C4-2B (cell line): ENCODE data around the gene EML6.

Experiments used
- H3K27ac ChIP-seq: fragments of 450-650 bp; 2 replicates; pipeline ENCODE4 v1.5.1; 2017
- ZFX ChIP-seq: fragments of 450-650 bp; IDR thresholded peaks from 2 replicates; pipeline ENCODE4 v1.6.1; 2017
- TF ChIP-seq, protein P1 (sequence below): fragments of 450-650 bp; conservative IDR thresholded peaks from 2 replicates; pipeline ENCODE4 v1.5.1; 2017; ENCODE audit warnings: mild to moderate bottlenecking

EML6 gene

DNA sequence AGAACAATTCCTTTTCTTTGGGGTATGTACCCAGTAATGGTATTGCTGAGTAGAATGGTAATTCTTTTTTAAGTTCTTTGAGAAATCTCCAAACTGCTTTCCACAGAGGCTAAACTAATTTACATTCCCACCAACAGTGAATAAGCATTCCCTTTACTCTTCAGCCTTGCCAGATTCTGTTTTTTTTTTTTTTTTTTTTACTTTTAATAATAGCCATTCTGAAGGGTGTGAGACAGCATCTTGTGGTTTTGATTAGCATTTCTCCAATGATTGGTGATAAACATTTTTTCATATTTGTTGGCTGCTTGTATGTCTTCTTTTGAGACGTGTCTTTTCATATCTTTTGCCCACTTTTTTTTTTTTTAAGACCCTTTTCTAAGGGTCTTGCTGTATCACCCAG is 189.4 kb downstream of the EML6 start:
- TF ChIP-seq, protein P1, sequence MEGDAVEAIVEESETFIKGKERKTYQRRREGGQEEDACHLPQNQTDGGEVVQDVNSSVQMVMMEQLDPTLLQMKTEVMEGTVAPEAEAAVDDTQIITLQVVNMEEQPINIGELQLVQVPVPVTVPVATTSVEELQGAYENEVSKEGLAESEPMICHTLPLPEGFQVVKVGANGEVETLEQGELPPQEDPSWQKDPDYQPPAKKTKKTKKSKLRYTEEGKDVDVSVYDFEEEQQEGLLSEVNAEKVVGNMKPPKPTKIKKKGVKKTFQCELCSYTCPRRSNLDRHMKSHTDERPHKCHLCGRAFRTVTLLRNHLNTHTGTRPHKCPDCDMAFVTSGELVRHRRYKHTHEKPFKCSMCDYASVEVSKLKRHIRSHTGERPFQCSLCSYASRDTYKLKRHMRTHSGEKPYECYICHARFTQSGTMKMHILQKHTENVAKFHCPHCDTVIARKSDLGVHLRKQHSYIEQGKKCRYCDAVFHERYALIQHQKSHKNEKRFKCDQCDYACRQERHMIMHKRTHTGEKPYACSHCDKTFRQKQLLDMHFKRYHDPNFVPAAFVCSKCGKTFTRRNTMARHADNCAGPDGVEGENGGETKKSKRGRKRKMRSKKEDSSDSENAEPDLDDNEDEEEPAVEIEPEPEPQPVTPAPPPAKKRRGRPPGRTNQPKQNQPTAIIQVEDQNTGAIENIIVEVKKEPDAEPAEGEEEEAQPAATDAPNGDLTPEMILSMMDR = no peak
- no peak for TF ChIP-seq ZFX
- H3K27ac ChIP-seq = no peak overlapping the region

DNA sequence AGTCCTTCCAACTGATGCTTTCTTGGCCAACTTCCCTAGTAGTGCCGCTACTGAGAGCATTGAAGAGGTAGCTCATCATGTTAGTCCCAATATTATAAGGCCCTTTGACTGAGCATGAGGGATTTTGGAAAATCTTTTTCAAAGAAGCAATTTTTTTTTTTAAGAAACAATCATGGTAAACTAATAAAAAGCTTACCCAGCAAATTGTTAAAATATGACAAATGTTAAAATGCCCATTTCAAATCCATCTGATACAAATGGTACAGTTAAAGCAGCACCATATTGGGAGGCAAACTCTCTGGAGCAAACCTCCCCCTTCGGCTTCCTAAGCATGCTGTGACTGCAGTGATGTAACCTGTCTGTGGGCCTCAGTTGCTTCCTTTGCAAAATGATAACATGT is 191.2 kb downstream of the EML6 start:
- TF ChIP-seq, protein P1 = no peak
- TF ChIP-seq ZFX = no peak
- H3K27ac ChIP-seq = no peak overlapping the region

GRCh38 chr2:54915101-54915500 is 191.6 kb downstream of the EML6 start:
- TF ChIP-seq, protein P1 = no peak
- TF ChIP-seq ZFX = no peak

GRCh38 chr2:54916637-54917036 is 193.2 kb downstream of the EML6 start:
- TF ChIP-seq, protein P1 = no peak
- no peak for TF ChIP-seq ZFX
- no peak overlapping the region for H3K27ac ChIP-seq

More at GRCh38 chr2:54915101-54915500, 191.6 kb downstream of the EML6 start:
- no peak overlapping the region for H3K27ac ChIP-seq

DNA sequence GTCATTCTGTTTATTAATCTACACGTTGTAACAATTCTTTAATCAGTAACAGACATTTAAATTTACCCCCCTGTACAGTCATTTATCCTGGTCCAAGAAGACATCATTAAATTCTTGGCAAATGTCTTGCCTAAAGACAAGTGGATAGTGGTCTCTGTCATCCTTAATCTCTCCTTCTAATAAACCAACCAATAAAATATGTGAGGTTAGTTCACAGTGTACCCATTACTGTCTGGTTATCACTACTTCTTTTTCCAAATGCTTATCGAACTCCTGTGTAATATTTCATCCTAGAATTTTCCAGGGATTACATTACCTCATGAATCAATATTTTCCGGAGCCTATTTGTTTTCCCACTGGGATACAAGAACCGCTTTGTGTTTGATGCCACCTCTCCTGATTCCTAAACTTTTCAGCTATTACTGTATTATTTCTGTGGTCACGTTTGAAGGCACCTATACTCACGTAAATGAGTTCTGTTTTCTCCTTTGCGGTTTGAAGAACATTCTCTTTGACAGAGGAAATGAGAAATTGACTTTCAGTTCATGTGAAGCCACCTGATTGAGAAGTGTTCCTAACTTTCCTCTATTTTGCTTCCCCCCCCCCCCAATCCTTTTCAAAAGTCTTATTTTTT is 195.3 kb downstream of the EML6 start:
- H3K27ac ChIP-seq = no peak overlapping the region
- TF ChIP-seq ZFX = no peak
- TF ChIP-seq, protein P1 = no peak

DNA sequence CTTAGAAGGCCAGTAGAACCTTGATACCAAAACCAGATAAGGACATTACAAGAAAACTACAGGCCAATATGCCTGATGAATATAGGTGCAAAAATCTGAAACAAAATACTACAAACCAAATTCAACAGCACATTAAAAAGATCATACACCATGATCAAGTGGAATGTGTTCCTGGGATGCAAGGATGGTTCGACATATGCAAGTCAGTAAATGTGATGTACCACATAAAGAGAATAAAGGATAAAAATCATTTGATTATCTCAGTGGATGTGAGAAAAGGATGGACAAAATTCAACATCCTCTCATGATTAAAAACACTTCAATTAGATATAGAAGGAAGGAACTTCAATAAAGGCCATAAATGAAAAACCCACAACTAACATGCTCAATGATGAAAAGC is 197.2 kb downstream of the EML6 start:
- no peak overlapping the region for H3K27ac ChIP-seq
- TF ChIP-seq ZFX = no peak
- TF ChIP-seq, protein P1 = no peak

DNA sequence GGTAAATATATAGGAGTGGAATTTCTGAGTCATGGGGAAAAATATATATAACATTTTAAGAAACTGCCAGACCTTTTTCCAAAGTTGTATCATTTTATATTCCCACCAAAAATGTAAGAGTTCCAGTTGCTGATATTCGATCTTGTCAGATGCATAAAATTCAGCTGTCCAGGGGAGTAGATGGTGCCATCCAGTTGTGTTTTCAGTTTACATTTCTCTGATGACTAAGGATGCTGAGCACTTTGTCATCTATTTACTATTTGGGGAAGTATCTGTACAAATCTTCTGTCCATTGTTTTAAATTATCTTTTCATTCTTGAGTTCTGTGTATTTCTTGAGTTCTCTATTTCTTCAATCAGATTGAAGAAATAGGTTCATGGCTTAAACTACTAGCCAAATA is 200.7 kb downstream of the EML6 start:
- no peak for TF ChIP-seq ZFX
- TF ChIP-seq, protein P1 = no peak
- no peak overlapping the region for H3K27ac ChIP-seq
